Adrenal gland (tissue), 5 donors: Measurements from ENCODE around the gene BOK.

Experiments used
- POLR2A ChIP-seq, 2 donors: fragments of 450-650 bp; IDR thresholded peaks; one replicate each; pipeline ENCODE4 v1.6.1; 2017; ENCODE audit warnings: antibody characterized with exemption in 2 of 2, mild to moderate bottlenecking in 2 of 2, moderate library complexity in 1 of 2
- TF ChIP-seq, protein P1 (sequence below), 6 experiments: fragments of 450-650 bp in 4 of 6; fragments of 200-600 bp in 2 of 6; sonication (generic) in 1 of 6; IDR thresholded peaks; 1 replicate in 5 of 6; 2 replicates in 1 of 6; pipeline versions ENCODE4 v1.5.1 to v1.8.0; 2016 to 2021; ENCODE audit warnings: antibody characterized with exemption in 6 of 6, mild to moderate bottlenecking in 2 of 6, moderate library complexity in 1 of 6
- donor health status: DM: no; HTN: no; CAD: no.

DNA sequence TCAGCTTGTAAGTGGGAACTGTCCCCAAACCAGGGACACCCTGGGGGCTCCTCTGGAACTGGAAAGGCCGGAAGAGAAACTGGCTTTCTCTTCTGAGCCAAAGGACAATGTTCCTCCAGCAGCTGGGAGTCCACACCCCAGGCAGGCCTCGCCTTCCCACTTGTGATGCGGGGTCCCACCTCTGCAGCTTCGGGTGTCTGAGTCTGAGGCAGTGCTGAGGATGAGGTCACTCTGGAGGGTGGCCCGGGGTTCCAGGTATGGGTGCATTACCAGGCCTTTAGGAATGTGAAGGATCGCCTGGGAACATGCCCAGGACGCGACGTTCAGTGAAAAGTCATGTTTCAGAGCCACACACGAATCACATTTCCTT lies 18.2 kb upstream of the BOK start:
- TF ChIP-seq, protein P1, sequence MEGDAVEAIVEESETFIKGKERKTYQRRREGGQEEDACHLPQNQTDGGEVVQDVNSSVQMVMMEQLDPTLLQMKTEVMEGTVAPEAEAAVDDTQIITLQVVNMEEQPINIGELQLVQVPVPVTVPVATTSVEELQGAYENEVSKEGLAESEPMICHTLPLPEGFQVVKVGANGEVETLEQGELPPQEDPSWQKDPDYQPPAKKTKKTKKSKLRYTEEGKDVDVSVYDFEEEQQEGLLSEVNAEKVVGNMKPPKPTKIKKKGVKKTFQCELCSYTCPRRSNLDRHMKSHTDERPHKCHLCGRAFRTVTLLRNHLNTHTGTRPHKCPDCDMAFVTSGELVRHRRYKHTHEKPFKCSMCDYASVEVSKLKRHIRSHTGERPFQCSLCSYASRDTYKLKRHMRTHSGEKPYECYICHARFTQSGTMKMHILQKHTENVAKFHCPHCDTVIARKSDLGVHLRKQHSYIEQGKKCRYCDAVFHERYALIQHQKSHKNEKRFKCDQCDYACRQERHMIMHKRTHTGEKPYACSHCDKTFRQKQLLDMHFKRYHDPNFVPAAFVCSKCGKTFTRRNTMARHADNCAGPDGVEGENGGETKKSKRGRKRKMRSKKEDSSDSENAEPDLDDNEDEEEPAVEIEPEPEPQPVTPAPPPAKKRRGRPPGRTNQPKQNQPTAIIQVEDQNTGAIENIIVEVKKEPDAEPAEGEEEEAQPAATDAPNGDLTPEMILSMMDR (IDR thresholded peaks at IDR 0.05), result no peak
- no peak for TF ChIP-seq POLR2A (IDR thresholded peaks at IDR 0.05)
